Regular cardiac myocyte (primary cell): ENCODE results near the gene OR52N1. TPM values are rescaled to one million over a fixed set of nuclear protein-coding genes. Genes with fewer than 3 reads are reported as not detected.

Source experiments
- total RNA-seq: library from RNA; depleted of rRNA; stranded (reverse); fragments of >200 nt; gene quantifications from 2 replicates; pipeline ENCODE4 v1.2.3, GENCODE V29; 2014

The OR52N1 gene
- not detected in 2 replicates for total RNA-seq

DNA sequence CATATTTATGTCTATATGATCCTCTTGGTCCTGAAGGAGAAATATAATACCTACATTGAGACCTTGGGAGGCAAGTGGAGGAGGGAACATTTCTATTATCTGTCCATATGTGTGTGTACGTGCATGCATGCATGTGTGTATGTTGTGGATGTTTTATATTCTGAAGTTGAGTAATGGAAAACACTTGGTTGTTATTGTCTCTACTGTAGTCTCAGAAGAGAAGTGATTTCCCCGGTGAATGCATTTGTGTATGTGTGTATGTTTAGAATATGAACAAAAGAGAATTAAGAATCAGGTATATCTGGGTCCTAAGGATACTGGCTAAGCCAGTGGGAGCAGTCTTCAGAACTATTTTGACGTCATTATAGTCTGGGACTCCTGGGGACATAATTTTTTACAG lies at the start of gene OR52N1:
Gene OR52N1, minus strand, starts transcription at position 101 of the 400 bp plus-strand sequence. CDS start 2,449 bp downstream, outside the sequence.

DNA sequence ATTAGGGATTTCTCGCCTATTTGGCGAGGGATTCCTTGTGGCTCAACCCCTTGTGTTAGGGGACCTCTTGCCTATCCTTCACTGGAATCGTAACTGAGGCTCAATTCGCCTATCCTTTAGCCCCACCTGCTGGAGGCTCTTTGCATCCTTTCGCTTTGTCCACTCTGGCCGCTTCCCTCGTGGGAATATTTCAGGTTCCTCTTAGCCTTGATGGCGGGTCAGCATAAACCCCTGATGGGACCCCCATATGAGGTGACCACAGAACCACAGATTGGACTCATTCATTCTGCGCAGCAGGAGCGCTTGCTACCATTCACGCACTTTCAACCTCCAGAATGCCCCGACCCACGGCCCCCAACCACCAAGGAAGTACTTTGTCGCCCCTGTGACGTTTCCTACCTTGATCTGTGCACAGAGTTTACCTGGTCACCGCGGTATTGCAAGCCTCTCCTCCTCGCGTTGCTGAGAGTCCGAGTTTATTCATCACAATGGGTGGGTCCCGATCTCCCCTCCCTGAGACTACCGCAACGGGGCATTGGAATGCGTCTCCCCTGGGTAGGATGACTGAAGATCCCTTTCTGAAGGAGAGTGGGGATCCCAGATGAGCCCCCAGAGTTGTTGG lies 17.5 kb upstream of the OR52N1 start, which contains the start of gene OR52N2:
Gene OR52N2, plus strand, starts transcription at position 425 of the 622 bp plus-strand sequence. CDS start 11,412 bp downstream, outside the sequence.

DNA sequence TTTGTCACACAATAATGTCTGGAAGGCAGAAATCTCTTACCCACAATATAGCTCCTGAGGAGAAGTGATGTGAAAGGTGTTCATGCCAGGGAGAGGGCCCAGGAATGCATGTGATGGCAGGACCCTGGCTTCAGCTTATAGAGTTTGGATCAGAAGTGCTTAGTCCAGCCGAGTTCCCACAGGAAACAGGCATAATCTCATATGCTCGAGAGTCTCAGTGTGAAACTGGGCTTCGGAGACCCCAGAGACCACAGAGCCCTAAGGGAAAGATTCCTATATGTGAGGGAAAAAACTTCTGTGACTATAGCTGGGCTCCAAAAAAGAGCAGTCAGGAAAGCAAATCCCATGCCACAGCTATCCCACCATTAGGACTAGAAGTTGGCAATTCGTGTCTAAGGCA lies 7.8 kb downstream of the OR52N1 start, which contains the start of gene OR52N5:
Gene OR52N5, minus strand, starts transcription at position 101 of the 400 bp plus-strand sequence. CDS start 4,721 bp downstream, outside the sequence.

DNA sequence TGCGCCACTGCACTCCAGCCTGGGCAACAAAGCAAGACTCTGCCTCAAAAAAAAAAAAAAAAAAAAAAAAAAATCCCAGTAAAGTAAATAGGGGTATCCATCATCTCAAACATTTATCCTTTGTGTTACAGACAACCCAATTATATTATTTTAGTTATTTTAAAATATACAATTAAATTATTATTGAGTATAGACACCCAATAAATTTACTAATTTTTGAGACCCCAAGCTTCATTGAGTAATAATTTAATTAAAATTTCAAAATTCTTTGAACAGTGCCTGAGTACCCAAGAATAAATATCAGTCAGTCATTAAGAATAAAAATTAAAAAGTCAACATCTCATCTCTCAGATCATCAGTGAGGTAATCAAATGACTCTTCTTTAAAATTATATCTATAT lies 37.1 kb downstream of the OR52N1 start, which contains the start of gene OR52N4:
Gene OR52N4, plus strand, starts transcription at position 301 of the 400 bp plus-strand sequence. CDS start 498 bp downstream, outside the sequence.

Other genes with a start within 250 kb of the OR52N1 start
- 0.19 and 0.56 TPM in 2 replicates for gene OR52H1, start 242.7 kb downstream of the OR52N1 start, total RNA-seq
- not detected in 2 replicates for gene OR52B6, start 210.4 kb downstream of the OR52N1 start, total RNA-seq
- gene TRIM6, start 194.6 kb downstream of the OR52N1 start, total RNA-seq = 2.8 and 5.2 TPM in 2 replicates
- gene TRIM34, start 166.3 kb downstream of the OR52N1 start, total RNA-seq = 8.6 and 13.2 TPM in 2 replicates
- 42.2 and 49.3 TPM in 2 replicates for gene TRIM5, start 106.2 kb downstream of the OR52N1 start, total RNA-seq
- gene TRIM22, start 101.5 kb downstream of the OR52N1 start, total RNA-seq = 68.2 and 177 TPM in 2 replicates
- not detected in 2 replicates for gene OR56B1, start 54.8 kb downstream of the OR52N1 start, total RNA-seq
- not detected in 2 replicates for gene OR52N4, start 37.0 kb downstream of the OR52N1 start, total RNA-seq
- not detected in 2 replicates for gene OR52N5, start 7.9 kb downstream of the OR52N1 start, total RNA-seq
- gene OR52N2, start 17.7 kb upstream of the OR52N1 start, total RNA-seq = not detected in 2 replicates
- gene OR52E6, start 50.6 kb upstream of the OR52N1 start, total RNA-seq = not detected in 2 replicates
- gene OR52E8, start 66.4 kb upstream of the OR52N1 start, total RNA-seq = not detected in 2 replicates
- not detected in 2 replicates for gene OR52E4, start 89.4 kb upstream of the OR52N1 start, total RNA-seq
- not detected in 2 replicates for gene OR52E5, start 101.9 kb upstream of the OR52N1 start, total RNA-seq
- gene OR56A3, start 151.0 kb upstream of the OR52N1 start, total RNA-seq = not detected in 2 replicates
- not detected in 2 replicates for gene OR56A5, start 177.2 kb upstream of the OR52N1 start, total RNA-seq
- not detected in 2 replicates for gene OR52L1, start 195.7 kb upstream of the OR52N1 start, total RNA-seq
- not detected in 2 replicates for gene OR56A4, start 215.7 kb upstream of the OR52N1 start, total RNA-seq
- gene OR56A1, start 239.5 kb upstream of the OR52N1 start, total RNA-seq = not detected in 2 replicates